Tibial nerve (tissue), 4 donors: Measurements from ENCODE around the gene ARL17B. TPM values are rescaled to one million over a fixed set of nuclear protein-coding genes. Genes with fewer than 3 reads are reported as not detected.
A peak's percentile ranks its signal among the peaks of the same experiment; 100 is the strongest.
"Not testable (repeated sequence)": the region's sequence is repeated elsewhere in the genome, so short reads cannot be mapped to it uniquely, and the experiment has no call there.

Experiments
- DNase-seq, 2 donors: peaks; one replicate each; pipeline ENCODE4 v3.0.0-alpha.2; 2019; ENCODE audit warnings: low spot score in 2 of 2
- H3K27ac ChIP-seq, 4 donors: fragments of 200-600 bp; sonication (generic) in 3 of 4; one replicate each; pipeline ENCODE4 v1.5.1; 2017 to 2019; ENCODE audit warnings: mild to moderate bottlenecking in 1 of 4
- H3K27me3 ChIP-seq, 2 donors: fragments of 200-600 bp; sonication (generic) in 1 of 2; one replicate each; pipeline versions ENCODE4 v1.5.1 to v1.6.0; 2017 to 2019
- H3K36me3 ChIP-seq, 3 donors: fragments of 200-600 bp; sonication (generic); one replicate each; pipeline ENCODE4 v1.5.1; 2018 to 2019
- H3K4me1 ChIP-seq, 4 donors: fragments of 200-600 bp; sonication (generic) in 3 of 4; one replicate each; pipeline ENCODE4 v1.5.1; 2017 to 2019
- H3K4me3 ChIP-seq, 4 donors: fragments of 200-600 bp; sonication (generic) in 3 of 4; one replicate each; pipeline ENCODE4 v1.5.1; 2017 to 2019; ENCODE audit warnings: mild to moderate bottlenecking in 1 of 4, moderate library complexity in 1 of 4
- H3K9me3 ChIP-seq, 4 donors: fragments of 200-600 bp; sonication (generic) in 3 of 4; one replicate each; pipeline ENCODE4 v1.5.1; 2017 to 2019
- WGBS, 2 donors: methylation state at CpG; one replicate each; pipeline ENCODE4 v1.1.5; 2018; 5-methylcytosine and 5-hydroxymethylcytosine counted together
- total RNA-seq, 4 donors: library from RNA; depleted of rRNA; stranded (reverse); fragments of >200 nt; gene quantifications; one replicate each; pipeline ENCODE4 v1.1.0, GENCODE V29; 2016

Gene ARL17B
- total RNA-seq, 4 donors from 2014 or later: 2.1 to 27.8 (median 11.8) TPM

GRCh38 chr17:46361145-46361735 is 326 bp downstream of the ARL17B start:
- peak overlapping the region in 2 of 4 donors; percentile 15 to 27 for H3K4me3 ChIP-seq
- H3K4me1 ChIP-seq, H3K36me3 ChIP-seq, H3K9me3 ChIP-seq, DNase-seq, H3K27ac ChIP-seq, H3K27me3 ChIP-seq: not testable (repeated sequence)
- no CpG with 5 or more reads among the region's 42 CpGs for WGBS, 2 donors

- WGBS, 2 donors: no CpG with 5 or more reads among the region's 4 CpGs
- not testable (repeated sequence) for H3K4me3 ChIP-seq, H3K36me3 ChIP-seq, H3K4me1 ChIP-seq, H3K27me3 ChIP-seq, H3K9me3 ChIP-seq, DNase-seq, H3K27ac ChIP-seq
These were observed 7.7 kb downstream of the ARL17B start for GRCh38 chr17:46353856-46354255.

GRCh38 chr17:46349060-46349459 is 12.5 kb downstream of the ARL17B start:
- not testable (repeated sequence) for H3K36me3 ChIP-seq, H3K9me3 ChIP-seq, DNase-seq

GRCh38 chr17:46348345-46348744 is 13.2 kb downstream of the ARL17B start:
- not testable (repeated sequence) for H3K36me3 ChIP-seq, DNase-seq, H3K9me3 ChIP-seq, H3K27me3 ChIP-seq, H3K27ac ChIP-seq, H3K4me3 ChIP-seq, H3K4me1 ChIP-seq
- WGBS, 2 donors: no CpG with 5 or more reads among the region's 2 CpGs

More at GRCh38 chr17:46349060-46349459, 12.5 kb downstream of the ARL17B start:
- not testable (repeated sequence) for H3K27ac ChIP-seq, H3K4me1 ChIP-seq, H3K4me3 ChIP-seq, H3K27me3 ChIP-seq
- no CpG with 5 or more reads among the region's 1 CpG for WGBS, 2 donors

- H3K4me3 ChIP-seq, H3K27ac ChIP-seq, H3K27me3 ChIP-seq, H3K9me3 ChIP-seq, H3K36me3 ChIP-seq, DNase-seq, H3K4me1 ChIP-seq: not testable (repeated sequence)
- no CpG with 5 or more reads among the region's 3 CpGs for WGBS, 2 donors
These were observed 19.4 kb downstream of the ARL17B start for GRCh38 chr17:46342131-46342530.

- no CpG with 5 or more reads among the region's 19 CpGs for WGBS, 2 donors
- not testable (repeated sequence) for H3K36me3 ChIP-seq, H3K27ac ChIP-seq, H3K4me1 ChIP-seq, DNase-seq, H3K4me3 ChIP-seq, H3K9me3 ChIP-seq, H3K27me3 ChIP-seq
These were observed 20.3 kb downstream of the ARL17B start for GRCh38 chr17:46341220-46341619.

GRCh38 chr17:46294831-46295230 is 66.7 kb downstream of the ARL17B start, which contains the start of gene LRRC37A:
Gene LRRC37A, plus strand, starts transcription at chr17:46295131. Its CDS starts 3 bp downstream, at chr17:46295134.
- H3K36me3 ChIP-seq, H3K27me3 ChIP-seq, DNase-seq, H3K4me3 ChIP-seq, H3K27ac ChIP-seq, H3K4me1 ChIP-seq, H3K9me3 ChIP-seq: not testable (repeated sequence)
- WGBS, 2 donors: no CpG with 5 or more reads among the region's 16 CpGs

GRCh38 chr17:46291618-46292017 is 69.9 kb downstream of the ARL17B start:
- 89 to 91% methylated on average over 8 of the region's 8 CpGs for WGBS, 2 donors

GRCh38 chr17:46290906-46291546 is 70.5 kb downstream of the ARL17B start:
- H3K9me3 ChIP-seq, DNase-seq, H3K36me3 ChIP-seq, H3K27me3 ChIP-seq, H3K4me3 ChIP-seq, H3K4me1 ChIP-seq, H3K27ac ChIP-seq: not testable (repeated sequence)
- WGBS, 2 donors: 80 to 82% methylated on average over 4 of the region's 4 CpGs

More at GRCh38 chr17:46291618-46292017, 69.9 kb downstream of the ARL17B start:
- H3K9me3 ChIP-seq, DNase-seq, H3K27me3 ChIP-seq, H3K4me3 ChIP-seq, H3K4me1 ChIP-seq, H3K27ac ChIP-seq, H3K36me3 ChIP-seq: not testable (repeated sequence)

- not testable (repeated sequence) for H3K9me3 ChIP-seq, H3K4me1 ChIP-seq, H3K27me3 ChIP-seq, H3K27ac ChIP-seq, H3K36me3 ChIP-seq, H3K4me3 ChIP-seq, DNase-seq
- 80 to 84% methylated on average over 7 of the region's 7 CpGs for WGBS, 2 donors
These were observed 74.0 kb downstream of the ARL17B start for GRCh38 chr17:46287587-46287986.
